ENCODE results near the gene PEX19. TPM values are rescaled to one million over a fixed set of nuclear protein-coding genes. Genes with fewer than 3 reads are reported as not detected.

The PEX19 gene
- polyA plus RNA-seq, 3 donors from 2014 or later: 62.5 to 71.9 (median 62.6) TPM

GRCh38 chr1:160261893-160262794 lies 22.8 kb downstream of the PEX19 start, which contains the start of gene DCAF8:
Gene DCAF8 (minus strand): TSS chr1:160262549. CDS start chr1:160244008, 18,541 bp downstream.
- H3K27me3 Mint-ChIP-seq (ENCODE audit: low read depth in 3 of 3): peaks cover 10 to 21% (median 15%) of the 10 kb centered on the region in 3 donors
- DNase-seq: peak; percentile 96 to 97 (median 97)
- peak within 1 kb of the TSS; percentile 92 to 99 (median 97) for H3K4me3 Mint-ChIP-seq
- H3K27ac Mint-ChIP-seq: peak within 1 kb of the TSS; percentile 95 to 100 (median 98)
- peaks cover 0 to 4% (median 0%) of the 10 kb centered on the region in 3 donors for H3K36me3 Mint-ChIP-seq
- peaks cover 46 to 54% of the 10 kb centered on the region in 2 donors for H3K4me1 Mint-ChIP-seq
- H3K9me3 Mint-ChIP-seq: no peaks in the 10 kb centered on the region

GRCh38 chr1:160261556-160261892 lies 23.4 kb downstream of the PEX19 start:
- Mint-ChIP-seq H3K9me3 (no peaks in the 10 kb centered on the region), H3K27me3 (ENCODE audit: low read depth in 3 of 3) (peaks cover 10 to 21% (median 15%) of the 10 kb centered on the region in 3 donors), H3K36me3 (peaks cover 0 to 4% (median 0%) of the 10 kb centered on the region in 3 donors), H3K4me3 (peak overlapping the region; percentile 92 to 99 (median 97)), H3K27ac (peak overlapping the region; percentile 95 to 100 (median 98)), H3K4me1 (peaks cover 48 to 54% of the 10 kb centered on the region in 2 donors)
- DNase-seq: peak; percentile 73 to 79 (median 78)

GRCh38 chr1:160260406-160261382 lies 24.2 kb downstream of the PEX19 start:
- Mint-ChIP-seq H3K9me3 (no peaks in the 10 kb centered on the region), H3K27me3 (ENCODE audit: low read depth in 3 of 3) (peaks cover 10 to 21% (median 15%) of the 10 kb centered on the region in 3 donors), H3K36me3 (peaks cover 0 to 4% (median 0%) of the 10 kb centered on the region in 3 donors), H3K4me3 (peak overlapping the region; percentile 92 to 99 (median 97)), H3K4me1 (peaks cover 48 to 54% of the 10 kb centered on the region in 2 donors), H3K27ac (peak overlapping the region; percentile 95 to 100 (median 98))
- DNase-seq: no peak

GRCh38 chr1:160258177-160258798 lies 26.6 kb downstream of the PEX19 start:
- H3K36me3 Mint-ChIP-seq: peaks cover 0 to 4% (median 3%) of the 10 kb centered on the region in 3 donors
- H3K4me1 Mint-ChIP-seq: peaks cover 40 to 46% of the 10 kb centered on the region in 2 donors
- H3K9me3 Mint-ChIP-seq: no peaks in the 10 kb centered on the region
- H3K27me3 Mint-ChIP-seq (ENCODE audit: low read depth in 3 of 3): peaks cover 10 to 18% (median 15%) of the 10 kb centered on the region in 3 donors
- no peak for DNase-seq
- no peak overlapping the region for H3K4me3 Mint-ChIP-seq
- peak overlapping the region in 1 of 6 donors; percentile 26 for H3K27ac Mint-ChIP-seq

- DNase-seq: no peak
- peaks cover 35 to 41% of the 10 kb centered on the region in 2 donors for H3K4me1 Mint-ChIP-seq
Observed at GRCh38 chr1:160257411-160258015, 27.4 kb downstream of the PEX19 start.

GRCh38 chr1:160256396-160257046 lies 28.4 kb downstream of the PEX19 start:
- peaks cover 2 to 5% (median 2%) of the 10 kb centered on the region in 3 donors for H3K27me3 Mint-ChIP-seq (ENCODE audit: low read depth in 3 of 3)
- H3K4me1 Mint-ChIP-seq: peaks cover 33 to 42% of the 10 kb centered on the region in 2 donors
- DNase-seq: no peak
- peaks cover 4 to 11% (median 4%) of the 10 kb centered on the region in 3 donors for H3K36me3 Mint-ChIP-seq
- no peak overlapping the region for H3K4me3 Mint-ChIP-seq
- H3K9me3 Mint-ChIP-seq: no peaks in the 10 kb centered on the region
- peak overlapping the region in 1 of 6 donors; percentile 69 for H3K27ac Mint-ChIP-seq

More at GRCh38 chr1:160257411-160258015, 27.4 kb downstream of the PEX19 start:
- H3K9me3 Mint-ChIP-seq: no peaks in the 10 kb centered on the region
- peaks cover 4 to 8% (median 4%) of the 10 kb centered on the region in 3 donors for H3K36me3 Mint-ChIP-seq
- H3K27ac Mint-ChIP-seq: no peak overlapping the region
- H3K27me3 Mint-ChIP-seq (ENCODE audit: low read depth in 3 of 3): peaks cover 9 to 15% (median 11%) of the 10 kb centered on the region in 3 donors
- no peak overlapping the region for H3K4me3 Mint-ChIP-seq

GRCh38 chr1:160255781-160256300 lies 29.1 kb downstream of the PEX19 start:
- Mint-ChIP-seq H3K4me3 (no peak overlapping the region), H3K36me3 (peaks cover 4 to 11% (median 9%) of the 10 kb centered on the region in 3 donors), H3K4me1 (peaks cover 26 to 38% of the 10 kb centered on the region in 2 donors), H3K27me3 (ENCODE audit: low read depth in 3 of 3) (peaks cover 0 to 2% (median 0%) of the 10 kb centered on the region in 3 donors), H3K27ac (no peak overlapping the region), H3K9me3 (no peaks in the 10 kb centered on the region)
- DNase-seq: no peak

GRCh38 chr1:160251687-160252526 lies 33.0 kb downstream of the PEX19 start:
- H3K4me1 Mint-ChIP-seq: peaks cover 6 to 19% of the 10 kb centered on the region in 2 donors
- DNase-seq: peak; percentile 34 to 44 (median 43)
- peak overlapping the region; percentile 19 to 63 (median 34) for H3K27ac Mint-ChIP-seq
- no peaks in the 10 kb centered on the region for H3K27me3 Mint-ChIP-seq (ENCODE audit: low read depth in 3 of 3)
- H3K4me3 Mint-ChIP-seq: no peak overlapping the region
- no peaks in the 10 kb centered on the region for H3K9me3 Mint-ChIP-seq
- peaks cover 0 to 11% (median 9%) of the 10 kb centered on the region in 3 donors for H3K36me3 Mint-ChIP-seq

- peaks cover 0 to 11% (median 9%) of the 10 kb centered on the region in 3 donors for H3K36me3 Mint-ChIP-seq
- H3K27ac Mint-ChIP-seq: peak overlapping the region in 4 of 6 donors; percentile 1 to 46 (median 14)
- no peaks in the 10 kb centered on the region for H3K27me3 Mint-ChIP-seq (ENCODE audit: low read depth in 3 of 3)
- H3K4me1 Mint-ChIP-seq: peaks cover 6 to 19% of the 10 kb centered on the region in 2 donors
- no peak for DNase-seq
- H3K4me3 Mint-ChIP-seq: no peak overlapping the region
- no peaks in the 10 kb centered on the region for H3K9me3 Mint-ChIP-seq
Observed at GRCh38 chr1:160251011-160251410, 33.9 kb downstream of the PEX19 start.

GRCh38 chr1:160247053-160247452 lies 37.9 kb downstream of the PEX19 start:
- H3K4me1 Mint-ChIP-seq: peaks cover 9 to 26% of the 10 kb centered on the region in 2 donors
- H3K4me3 Mint-ChIP-seq: no peak overlapping the region
- H3K9me3 Mint-ChIP-seq: no peaks in the 10 kb centered on the region
- peak overlapping the region in 1 of 6 donors; percentile 12 for H3K27ac Mint-ChIP-seq
- H3K27me3 Mint-ChIP-seq (ENCODE audit: low read depth in 3 of 3): no peaks in the 10 kb centered on the region
- H3K36me3 Mint-ChIP-seq: peaks cover 4 to 14% (median 5%) of the 10 kb centered on the region in 3 donors
- DNase-seq: no peak

GRCh38 chr1:160245434-160245833 lies 39.5 kb downstream of the PEX19 start:
- no peak overlapping the region for H3K4me3 Mint-ChIP-seq
- H3K27me3 Mint-ChIP-seq (ENCODE audit: low read depth in 3 of 3): no peaks in the 10 kb centered on the region
- H3K27ac Mint-ChIP-seq: no peak overlapping the region
- peaks cover 1 to 22% (median 12%) of the 10 kb centered on the region in 3 donors for H3K36me3 Mint-ChIP-seq
- H3K4me1 Mint-ChIP-seq: peaks cover 7 to 15% of the 10 kb centered on the region in 2 donors
- H3K9me3 Mint-ChIP-seq: no peaks in the 10 kb centered on the region
- no peak for DNase-seq

Data from immature natural killer cell (primary cell).